ENCODE measurements around the gene SLC12A4.
"Not testable (repeated sequence)": the region's sequence is repeated elsewhere in the genome, so short reads cannot be mapped to it uniquely, and the experiment has no call there.

Gene SLC12A4

DNA sequence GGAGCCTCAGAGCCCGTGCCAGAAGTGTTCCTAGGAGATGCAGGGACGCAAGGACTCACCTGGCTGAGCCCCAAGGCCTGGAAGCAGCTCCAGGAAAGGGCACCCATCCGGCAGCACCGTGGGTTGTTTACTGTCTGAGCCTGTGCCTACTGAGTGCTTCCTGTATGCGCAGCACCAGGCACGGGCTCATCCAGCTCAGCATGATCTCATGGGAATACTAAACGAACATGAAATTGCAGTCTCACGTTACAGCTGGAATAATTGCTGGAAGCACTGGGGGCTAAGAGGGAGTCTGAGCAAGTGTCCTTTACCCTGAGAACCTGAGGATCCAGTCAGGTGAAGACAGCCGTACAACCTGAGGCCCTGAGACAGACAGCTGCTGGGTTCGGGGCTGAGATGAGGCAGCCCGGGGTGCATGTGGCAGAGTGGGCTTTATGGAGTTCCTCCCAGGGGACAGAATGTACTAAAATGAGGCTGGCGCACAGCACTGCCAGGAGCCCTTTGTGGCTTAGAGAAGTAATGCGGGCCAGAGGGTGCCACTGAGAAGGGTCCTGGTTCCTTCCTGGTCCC is 42.2 kb downstream of the SLC12A4 start:
- DNase-seq (ENCODE audit: insufficient read length, low spot score) = no peak
- no peak for TF ChIP-seq POLR2A (IDR thresholded peaks at IDR 0.05; ENCODE audit: low read depth, low read length)
- no peak for FAIRE-seq

DNA sequence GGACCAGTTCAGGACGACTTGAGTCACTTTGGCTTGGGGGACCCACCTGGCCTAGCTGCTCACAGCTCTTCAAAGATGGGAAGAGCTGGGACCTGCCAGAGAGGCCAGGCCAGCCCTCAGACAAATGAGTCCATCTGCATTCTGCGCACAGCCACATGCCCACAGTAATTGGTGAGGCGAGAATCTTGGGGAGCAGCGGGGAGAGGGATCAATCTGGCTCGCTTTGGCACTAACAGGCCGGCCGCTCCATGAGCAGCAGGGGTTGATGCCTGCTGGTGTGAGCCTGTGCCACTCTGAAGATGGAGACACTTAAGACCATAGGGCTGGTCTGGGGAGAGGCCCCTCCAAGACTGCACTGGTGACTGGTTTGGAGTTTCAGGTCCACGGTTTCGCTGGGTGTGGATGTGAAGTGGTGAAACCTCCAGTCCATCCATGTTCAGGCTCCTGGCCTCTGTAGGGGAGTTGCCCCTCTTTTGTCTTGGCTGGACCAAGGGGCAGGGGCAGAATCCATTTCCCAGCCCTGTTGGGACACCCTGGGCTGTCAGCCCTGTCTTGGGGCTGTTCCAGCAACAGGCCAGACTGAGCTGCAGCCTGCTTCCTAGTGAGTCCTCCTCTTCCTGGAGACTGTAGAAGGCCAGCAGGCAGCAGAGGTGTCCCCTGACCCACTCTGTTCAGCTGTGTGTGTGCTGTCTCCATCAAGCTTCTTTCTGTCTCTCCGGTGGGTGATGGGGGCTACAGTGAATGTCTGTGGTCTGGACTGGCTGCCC is 44.1 kb downstream of the SLC12A4 start:
- FAIRE-seq (no peak), DNase-seq (ENCODE audit: insufficient read length, low spot score) (no peak)
- TF ChIP-seq POLR2A (IDR thresholded peaks at IDR 0.05; ENCODE audit: low read depth, low read length) = no peak

DNA sequence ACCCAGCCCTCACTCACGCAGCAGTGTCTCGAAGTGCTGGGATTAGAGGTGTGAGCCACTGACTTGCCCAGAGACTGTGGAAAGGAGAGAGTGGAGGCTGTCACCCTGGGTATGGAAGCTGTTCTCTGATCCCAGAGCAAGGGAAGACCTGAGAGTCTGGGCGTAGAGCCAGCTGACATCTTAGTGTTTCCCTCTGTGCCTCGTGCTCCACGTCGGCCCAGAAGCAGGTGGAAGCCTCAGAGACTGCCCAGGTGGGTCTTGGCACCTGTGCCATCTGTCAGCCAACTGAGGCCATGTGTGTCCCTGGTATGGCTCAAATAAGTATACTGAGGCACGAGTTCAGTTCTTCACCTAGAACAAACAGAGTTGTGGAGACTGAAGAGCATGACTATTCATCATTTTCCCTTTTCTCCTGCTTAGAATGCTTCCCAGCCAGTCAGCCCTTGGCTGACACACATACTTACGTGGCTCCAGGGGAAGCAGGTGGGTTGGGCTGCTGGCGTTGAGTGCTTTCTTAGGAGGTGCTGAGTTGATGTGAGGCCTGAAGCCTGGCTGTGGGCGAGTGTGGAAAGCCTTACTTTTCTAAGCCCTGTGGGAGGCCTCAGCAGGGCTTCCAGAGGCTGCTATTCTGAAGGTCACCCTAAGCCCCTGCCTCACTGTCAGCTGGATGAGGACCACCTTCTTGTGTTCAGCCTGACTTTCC is 44.9 kb downstream of the SLC12A4 start:
- TF ChIP-seq POLR2A (IDR thresholded peaks at IDR 0.05; ENCODE audit: low read depth, low read length) = no peak
- FAIRE-seq (no peak), DNase-seq (ENCODE audit: insufficient read length, low spot score) (no peak)

DNA sequence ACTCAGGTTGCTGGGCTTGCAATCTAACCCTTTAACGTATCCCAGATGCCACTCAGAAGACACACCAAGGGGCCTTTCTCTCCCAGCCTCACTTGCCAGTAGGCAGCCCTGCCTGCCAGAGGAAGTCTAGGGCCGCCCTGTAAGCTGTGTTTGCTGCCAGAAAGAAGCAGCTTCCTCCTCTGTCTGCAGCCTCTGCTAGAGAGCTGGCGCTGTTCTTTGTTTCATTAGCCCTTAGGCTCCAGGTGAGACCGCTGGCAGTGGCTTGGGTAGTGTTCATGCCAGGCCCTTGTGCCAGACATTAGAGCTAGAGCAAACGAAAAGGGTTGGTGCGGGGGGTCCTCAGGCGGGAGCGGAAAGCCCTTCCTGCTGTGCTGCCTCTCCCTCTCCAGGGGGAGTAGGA is 45.7 kb downstream of the SLC12A4 start:
- FAIRE-seq (no peak), DNase-seq (ENCODE audit: insufficient read length, low spot score) (no peak)

DNA sequence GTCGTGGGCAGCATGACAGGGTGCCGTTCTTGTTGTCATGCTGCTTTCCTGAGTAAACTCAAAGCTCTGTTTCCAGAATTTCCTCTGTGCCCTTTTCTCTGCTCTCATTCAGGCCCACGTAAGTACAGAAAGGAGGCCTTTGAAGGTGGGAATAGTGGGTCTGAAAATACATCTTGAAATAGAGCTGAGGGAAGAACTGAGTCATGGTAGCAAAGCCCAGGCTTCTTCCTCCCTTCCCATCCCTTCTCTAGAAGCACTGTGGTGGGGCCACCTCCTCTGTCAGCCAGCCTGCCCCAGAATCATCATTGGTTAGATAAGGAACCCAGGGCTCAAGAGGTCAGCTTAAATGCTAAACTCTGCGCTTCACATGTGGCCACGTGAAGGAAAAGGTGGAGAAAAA is 46.2 kb downstream of the SLC12A4 start:
- DNase-seq (ENCODE audit: insufficient read length, low spot score) (no peak), FAIRE-seq (no peak)
- no peak for TF ChIP-seq POLR2A (IDR thresholded peaks at IDR 0.05; ENCODE audit: low read depth, low read length)

More for the DNA sequence above, 45.7 kb downstream of the SLC12A4 start:
- no peak for TF ChIP-seq POLR2A (IDR thresholded peaks at IDR 0.05; ENCODE audit: low read depth, low read length)

DNA sequence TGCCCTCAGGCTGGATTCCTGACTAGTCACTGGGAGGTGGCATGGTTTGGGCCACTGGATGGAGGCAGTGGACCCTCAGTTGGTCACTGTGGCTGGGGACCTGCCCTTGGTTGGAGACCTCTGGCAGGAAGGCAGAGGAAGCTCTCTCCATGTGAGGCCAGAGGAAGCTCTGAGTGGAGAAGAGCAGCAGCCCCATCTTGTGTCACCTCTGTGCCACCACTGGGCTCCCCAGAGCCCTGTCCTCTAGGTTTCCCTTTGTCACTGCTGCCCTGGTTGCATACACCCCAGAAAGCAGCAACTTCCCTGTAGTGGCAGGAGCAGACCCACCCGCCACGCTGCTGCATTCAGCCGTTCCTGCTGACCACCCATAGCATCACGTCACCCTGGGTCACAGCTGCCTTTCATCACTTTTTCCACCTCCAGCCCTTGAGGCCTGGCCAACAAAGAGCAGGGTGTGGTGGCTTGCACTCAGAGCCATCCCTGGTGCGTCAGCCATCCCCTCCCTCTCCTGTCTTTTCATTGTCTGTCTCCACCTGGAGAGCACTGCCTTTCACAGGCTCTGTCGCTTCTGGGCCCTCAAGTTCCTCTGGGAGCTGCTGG is 48.7 kb downstream of the SLC12A4 start:
- DNase-seq (ENCODE audit: insufficient read length, low spot score) = no peak
- FAIRE-seq = no peak
- TF ChIP-seq POLR2A (IDR thresholded peaks at IDR 0.05; ENCODE audit: low read depth, low read length) = no peak

DNA sequence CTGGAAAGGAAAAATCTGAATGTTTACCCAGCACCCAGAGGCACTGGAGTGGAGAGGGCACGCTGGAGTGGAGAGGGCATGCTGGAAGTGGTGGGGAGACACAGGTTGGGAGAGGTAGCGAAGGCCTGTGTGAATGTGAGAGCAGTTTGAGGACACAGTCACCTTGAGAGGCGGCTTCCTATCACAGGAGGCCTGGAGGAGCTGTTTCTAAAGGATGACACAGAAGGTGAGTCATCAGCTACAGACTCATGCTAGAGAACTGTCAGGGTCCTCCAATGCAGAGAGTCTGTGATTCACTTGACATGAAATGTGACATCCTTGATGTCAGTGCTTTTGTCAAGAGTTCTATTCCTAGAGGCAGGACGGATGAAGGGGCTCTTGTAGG is 50.6 kb downstream of the SLC12A4 start:
- FAIRE-seq (peak; percentile 82), DNase-seq (ENCODE audit: insufficient read length, low spot score) (peak; percentile 74)
- no peak for TF ChIP-seq POLR2A (IDR thresholded peaks at IDR 0.05; ENCODE audit: low read depth, low read length)

DNA sequence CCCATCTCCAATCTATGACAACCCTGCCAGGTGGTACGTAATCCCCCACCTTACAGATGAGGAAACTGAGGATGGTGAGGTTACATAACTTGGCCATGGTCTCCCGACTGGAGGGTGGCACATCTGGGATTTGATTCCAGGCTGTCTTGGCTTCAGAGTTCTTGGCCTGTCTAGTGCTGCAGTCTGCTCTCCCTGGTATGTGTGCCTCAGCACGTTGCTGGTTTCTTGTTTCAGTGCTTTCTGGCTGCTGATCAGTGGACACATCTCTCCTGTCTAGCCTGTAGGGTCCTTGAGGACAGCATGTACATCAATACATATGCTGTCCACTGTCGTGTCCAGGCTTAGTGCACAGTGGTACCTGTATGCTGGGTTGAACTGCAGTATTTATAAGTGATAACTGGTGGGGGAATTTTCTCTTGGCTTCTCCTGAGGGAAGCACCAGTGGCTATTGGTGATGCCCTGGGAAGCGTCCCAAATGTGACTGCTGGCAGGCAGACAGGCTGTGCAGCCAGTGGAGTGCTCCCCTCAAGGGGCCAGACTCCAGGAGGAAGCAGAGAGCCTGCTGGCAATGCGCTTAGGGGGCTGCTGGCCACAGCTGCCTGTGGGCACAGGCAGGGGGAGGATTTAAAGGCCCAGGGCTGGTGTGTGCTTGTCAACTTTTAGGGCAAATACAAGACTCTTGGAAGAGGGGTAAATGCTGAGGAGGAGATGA is 51.1 kb downstream of the SLC12A4 start:
- DNase-seq (ENCODE audit: insufficient read length, low spot score) (no peak), FAIRE-seq (no peak)
- TF ChIP-seq POLR2A (IDR thresholded peaks at IDR 0.05; ENCODE audit: low read depth, low read length) = no peak

DNA sequence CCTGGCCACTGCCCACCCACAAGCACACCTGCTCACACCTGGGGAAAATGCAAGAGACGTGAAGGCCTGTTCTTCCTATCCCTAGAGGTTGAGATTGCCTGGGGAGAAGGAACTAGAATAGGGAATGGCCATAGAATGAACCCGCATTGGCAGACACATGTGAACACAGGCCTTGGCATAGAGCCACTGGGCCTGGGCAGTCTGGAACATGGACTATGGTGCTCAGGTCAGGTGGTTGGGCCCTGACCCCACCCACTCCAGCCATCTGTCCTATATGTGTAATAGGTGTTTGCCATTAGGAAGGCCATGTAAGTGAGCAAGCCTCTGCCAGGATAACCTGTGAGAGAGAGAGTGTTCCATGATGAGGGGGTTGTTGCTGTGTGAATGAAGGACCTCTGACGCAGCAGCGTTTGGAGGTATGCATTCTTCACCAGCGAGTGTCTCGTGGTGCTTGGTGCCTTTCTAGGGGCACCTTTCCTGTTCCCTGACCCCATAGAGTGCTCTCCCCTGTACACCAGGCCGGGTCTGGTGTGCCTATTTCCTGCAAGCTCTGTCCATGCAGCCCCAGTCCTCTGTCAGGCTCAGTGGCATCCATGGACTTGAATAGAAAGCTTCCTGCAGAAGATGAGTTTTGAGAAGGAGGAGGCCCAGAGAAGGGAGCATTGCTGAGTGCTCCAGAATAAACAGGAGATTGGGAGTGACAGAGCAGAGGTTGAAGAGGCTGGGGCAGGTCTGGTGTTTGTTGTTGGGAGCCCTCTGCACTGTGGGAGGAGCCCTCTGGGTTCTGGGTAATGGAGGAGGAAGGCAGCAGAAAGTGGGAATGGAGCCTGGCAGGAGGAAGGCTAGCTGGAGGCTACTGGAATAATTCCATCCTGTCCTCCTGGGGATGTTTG is 52.4 kb downstream of the SLC12A4 start:
- TF ChIP-seq POLR2A (IDR thresholded peaks at IDR 0.05; ENCODE audit: low read depth, low read length) = no peak
- no peak for FAIRE-seq
- DNase-seq (ENCODE audit: insufficient read length, low spot score) = no peak

DNA sequence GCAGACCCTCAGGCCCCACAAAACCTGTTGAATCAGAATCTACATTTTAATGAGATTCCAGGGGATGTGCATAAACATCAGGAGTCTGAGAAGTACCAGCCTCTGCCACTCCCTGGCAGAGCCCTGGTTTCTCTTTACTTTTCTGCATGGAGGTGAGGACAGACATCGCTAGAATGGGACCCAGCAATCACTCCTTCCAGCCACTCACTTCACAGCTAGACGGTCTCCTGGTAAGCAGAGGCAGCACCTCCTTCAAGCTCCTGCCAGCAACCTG is 53.0 kb downstream of the SLC12A4 start:
- not testable (repeated sequence) for FAIRE-seq; DNase-seq (ENCODE audit: insufficient read length, low spot score)

DNA sequence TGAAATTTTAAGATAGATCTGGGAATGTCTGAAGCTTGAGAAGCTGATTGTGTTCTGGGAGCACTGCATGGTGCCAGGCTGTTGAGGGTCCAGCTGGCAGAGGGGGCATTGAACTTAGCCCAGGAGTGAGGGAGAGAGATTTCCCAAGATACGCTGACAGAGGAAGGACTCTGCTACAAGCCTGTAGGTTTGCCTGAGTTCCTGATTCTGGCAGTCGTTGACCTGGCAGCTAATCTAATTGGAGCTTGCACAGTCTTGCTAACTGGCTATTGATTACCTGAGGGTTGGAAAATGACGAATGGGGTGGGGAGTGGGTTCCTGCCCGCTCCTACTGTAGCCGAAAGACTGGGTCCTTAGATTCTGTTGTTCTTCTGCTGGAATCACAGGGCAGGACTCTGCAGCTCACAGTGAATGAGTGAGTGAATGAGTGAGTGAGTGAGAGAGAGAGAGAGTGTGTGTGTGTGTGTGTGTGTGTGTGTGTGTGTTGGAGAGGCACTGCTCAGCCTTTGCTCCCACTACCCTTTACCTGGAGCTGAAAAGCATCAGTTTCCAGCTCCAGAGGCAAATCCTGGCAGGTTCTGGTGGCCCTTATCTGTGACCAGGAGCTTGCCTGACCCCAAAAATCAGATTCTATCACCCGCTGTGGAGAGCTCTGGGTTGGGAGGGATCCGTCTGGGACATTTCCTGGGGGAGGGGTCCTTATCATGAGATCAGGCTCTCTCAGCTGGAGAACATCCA is 53.5 kb downstream of the SLC12A4 start:
- no peak for DNase-seq (ENCODE audit: insufficient read length, low spot score)
- no peak for TF ChIP-seq POLR2A (IDR thresholded peaks at IDR 0.05; ENCODE audit: low read depth, low read length)
- FAIRE-seq = no peak

DNA sequence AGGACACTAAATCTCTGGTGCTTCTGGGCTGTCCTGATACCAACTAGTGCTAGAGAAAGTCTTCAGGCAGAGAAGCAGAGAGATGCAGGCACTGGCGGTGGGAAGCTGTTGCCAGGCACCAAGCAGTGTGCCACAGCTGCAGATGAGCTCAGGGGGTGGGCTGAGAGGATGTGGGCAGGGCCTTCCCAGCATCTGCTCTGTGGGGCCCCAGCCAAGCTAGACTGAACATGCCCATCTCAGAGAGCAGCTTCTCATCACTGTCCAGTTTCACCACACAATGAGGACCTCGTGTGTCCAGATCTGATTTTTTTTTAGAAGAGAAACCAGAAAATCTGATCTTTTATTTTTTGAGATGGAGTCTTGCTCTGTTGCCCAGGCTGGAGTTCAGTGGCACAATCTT is 58.3 kb downstream of the SLC12A4 start:
- FAIRE-seq (no peak), DNase-seq (ENCODE audit: insufficient read length, low spot score) (no peak)
- no peak for TF ChIP-seq POLR2A (IDR thresholded peaks at IDR 0.05; ENCODE audit: low read depth, low read length)
